Measurements from ENCODE around the gene PIGH. TPM values are rescaled to one million over a fixed set of nuclear protein-coding genes. Genes with fewer than 3 reads are reported as not detected.

Gene PIGH
- total and polyA plus RNA-seq, 12 donors: 9.0 to 23.3 (median 10.3) TPM

DNA sequence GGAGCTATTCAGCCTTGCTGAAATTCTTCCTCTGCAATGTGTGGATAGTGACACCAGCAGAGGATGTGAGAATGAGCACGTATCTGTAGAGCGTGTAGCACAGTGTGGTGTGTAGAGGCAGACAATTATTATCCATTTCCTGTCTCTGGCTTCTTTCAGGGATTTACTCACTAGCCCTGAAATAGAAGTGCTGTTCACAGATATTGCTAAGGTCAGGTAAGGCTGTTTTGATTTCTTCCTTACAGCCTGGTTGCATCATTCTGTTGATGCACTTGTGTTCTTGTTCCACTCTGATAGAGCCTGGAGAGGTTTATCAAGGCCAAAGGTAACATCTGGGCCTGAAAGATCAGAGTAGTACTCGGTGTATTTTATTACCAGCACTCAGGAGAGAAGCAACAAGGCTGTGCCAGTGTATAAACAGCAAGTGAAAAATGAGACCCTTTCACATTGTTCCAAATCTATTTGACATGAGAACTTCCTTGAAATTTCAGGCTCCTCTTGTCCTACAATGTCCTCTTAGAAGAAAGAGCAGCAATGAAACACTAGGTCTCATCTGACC is 36.4 kb upstream of the PIGH start:
- no peak for DNase-seq
- peak in 7 of 8 donors; percentile 61 to 97 (median 94) for ATAC-seq

DNA sequence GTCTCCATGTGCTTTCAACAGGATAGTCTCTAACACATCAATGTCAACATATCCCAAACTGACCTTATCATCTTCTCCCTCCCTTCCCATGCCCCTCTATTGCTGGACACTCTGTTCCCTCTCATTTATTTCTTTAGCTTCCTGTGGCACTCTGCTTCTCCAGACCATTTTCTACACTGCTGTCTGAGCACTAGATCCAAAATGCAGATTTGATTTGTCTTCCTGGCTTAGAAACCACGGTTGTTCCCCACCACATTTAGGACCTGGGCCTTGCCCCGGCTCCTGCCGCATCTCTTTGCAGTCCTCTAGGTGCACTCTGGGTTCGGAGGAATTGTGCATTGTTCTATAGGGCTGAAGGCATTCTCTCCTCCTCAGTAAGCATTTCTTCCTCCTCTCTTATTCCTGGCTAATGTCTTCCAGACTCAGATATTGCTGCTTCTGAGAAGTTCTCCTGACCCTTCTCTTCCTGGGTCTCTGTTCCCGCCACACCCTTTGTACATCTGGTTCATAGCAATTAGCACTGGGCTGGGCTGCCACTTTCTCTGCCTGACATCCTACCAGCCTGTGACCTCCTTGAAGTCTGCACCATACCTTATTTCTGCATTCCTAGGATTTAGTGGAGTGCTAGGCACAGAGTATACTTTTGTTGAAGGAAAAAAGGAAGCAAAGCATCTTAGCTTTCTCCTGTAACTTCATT is 33.5 kb upstream of the PIGH start:
- peaks cover 0 to 11% (median 0%) of the 10 kb centered on the region in 9 donors for H3K4me1 ChIP-seq
- H3K27ac ChIP-seq: no peak overlapping the region
- intact Hi-C loops (cut with DNase I): no loop called here
- no peaks in the 10 kb centered on the region for H3K9me3 ChIP-seq
- H3K27me3 ChIP-seq: no peaks in the 10 kb centered on the region
- TF ChIP-seq, protein P1, sequence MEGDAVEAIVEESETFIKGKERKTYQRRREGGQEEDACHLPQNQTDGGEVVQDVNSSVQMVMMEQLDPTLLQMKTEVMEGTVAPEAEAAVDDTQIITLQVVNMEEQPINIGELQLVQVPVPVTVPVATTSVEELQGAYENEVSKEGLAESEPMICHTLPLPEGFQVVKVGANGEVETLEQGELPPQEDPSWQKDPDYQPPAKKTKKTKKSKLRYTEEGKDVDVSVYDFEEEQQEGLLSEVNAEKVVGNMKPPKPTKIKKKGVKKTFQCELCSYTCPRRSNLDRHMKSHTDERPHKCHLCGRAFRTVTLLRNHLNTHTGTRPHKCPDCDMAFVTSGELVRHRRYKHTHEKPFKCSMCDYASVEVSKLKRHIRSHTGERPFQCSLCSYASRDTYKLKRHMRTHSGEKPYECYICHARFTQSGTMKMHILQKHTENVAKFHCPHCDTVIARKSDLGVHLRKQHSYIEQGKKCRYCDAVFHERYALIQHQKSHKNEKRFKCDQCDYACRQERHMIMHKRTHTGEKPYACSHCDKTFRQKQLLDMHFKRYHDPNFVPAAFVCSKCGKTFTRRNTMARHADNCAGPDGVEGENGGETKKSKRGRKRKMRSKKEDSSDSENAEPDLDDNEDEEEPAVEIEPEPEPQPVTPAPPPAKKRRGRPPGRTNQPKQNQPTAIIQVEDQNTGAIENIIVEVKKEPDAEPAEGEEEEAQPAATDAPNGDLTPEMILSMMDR (IDR thresholded peaks at IDR 0.05): no peak
- ATAC-seq (no peak), DNase-seq (no peak)
- H3K4me3 ChIP-seq: no peak overlapping the region
- H3K36me3 ChIP-seq: no peaks in the 10 kb centered on the region
- WGBS, 2 donors: 90 to 91% methylated on average over 5 of the region's 5 CpGs

More for the DNA sequence above, 36.4 kb upstream of the PIGH start:
- Histone ChIP-seq H3K36me3 (no peaks in the 10 kb centered on the region), H3K4me3 (no peak overlapping the region), H3K4me1 (peaks cover 0 to 11% (median 0%) of the 10 kb centered on the region in 9 donors), H3K9me3 (no peaks in the 10 kb centered on the region), H3K27me3 (no peaks in the 10 kb centered on the region), H3K27ac (peak overlapping the region in 2 of 10 donors; percentile 36 to 48)
- WGBS, 2 donors: 38 to 41% methylated on average over 3 of the region's 3 CpGs
- TF ChIP-seq, protein P1 (IDR thresholded peaks at IDR 0.05): no peak
- intact Hi-C loops (cut with DNase I): no loop called here

DNA sequence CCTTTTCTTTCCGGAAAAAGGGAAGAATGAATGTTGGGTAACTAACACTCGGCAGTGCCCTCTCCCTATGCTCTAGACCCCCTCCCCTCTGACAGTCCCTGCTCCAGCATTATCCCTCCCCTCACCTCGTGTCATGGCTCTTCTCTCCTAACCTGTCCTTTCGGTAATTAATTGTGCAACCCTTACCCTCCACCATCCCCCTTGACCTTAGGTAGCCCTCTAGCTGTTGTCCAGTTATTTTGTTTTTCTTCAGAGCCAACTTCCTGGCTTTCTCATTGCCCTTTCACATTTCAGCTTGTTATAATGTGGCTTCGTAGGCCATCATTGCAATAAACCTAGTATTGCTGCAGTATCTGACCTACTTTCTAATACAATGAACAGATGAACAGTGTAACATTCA is 30.9 kb upstream of the PIGH start:
- DNase-seq: no peak
- Histone ChIP-seq H3K27ac (no peak overlapping the region), H3K9me3 (no peaks in the 10 kb centered on the region), H3K27me3 (no peaks in the 10 kb centered on the region), H3K4me3 (no peak overlapping the region), H3K36me3 (no peaks in the 10 kb centered on the region), H3K4me1 (peaks cover 0 to 3% (median 0%) of the 10 kb centered on the region in 9 donors)
- no peak for ATAC-seq
- WGBS, 2 donors: 83 to 86% methylated on average over 5 of the region's 5 CpGs
- TF ChIP-seq, protein P1 (IDR thresholded peaks at IDR 0.05): no peak
- intact Hi-C loops (cut with DNase I): no loop called here

DNA sequence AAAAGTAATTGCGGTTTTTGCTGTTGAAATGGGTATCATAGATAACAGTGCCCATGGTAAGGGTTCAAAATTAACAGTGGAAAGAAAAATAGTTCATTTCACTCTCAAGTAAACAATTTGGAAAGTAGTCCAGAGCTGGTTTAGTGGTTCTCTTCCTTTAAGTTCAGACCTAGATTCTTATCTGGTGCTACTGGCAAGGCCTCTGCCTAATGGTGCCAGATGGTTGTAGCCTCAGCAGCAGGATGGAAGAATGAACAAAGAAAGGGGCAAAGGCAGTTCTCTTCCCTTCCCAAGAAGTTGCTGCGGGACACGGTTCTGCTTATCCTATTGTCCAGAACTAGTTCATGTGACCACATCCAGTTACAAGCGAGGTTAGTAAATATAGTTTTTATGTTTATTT is 30.1 kb upstream of the PIGH start:
- H3K27me3 ChIP-seq: no peaks in the 10 kb centered on the region
- ATAC-seq: no peak
- WGBS, 2 donors: 92 to 93% methylated on average over 4 of the region's 4 CpGs

More for the DNA sequence above, 30.1 kb upstream of the PIGH start:
- Histone ChIP-seq H3K9me3 (no peaks in the 10 kb centered on the region), H3K4me3 (no peak overlapping the region), H3K27ac (no peak overlapping the region), H3K4me1 (no peaks in the 10 kb centered on the region), H3K36me3 (no peaks in the 10 kb centered on the region)
- no peak for DNase-seq
- TF ChIP-seq, protein P1 (IDR thresholded peaks at IDR 0.05): no peak
- intact Hi-C loops (cut with DNase I): no loop called here

All from heart right ventricle (tissue), 16 donors.